SH-SY5Y (cell line): ENCODE results near the gene SYT7.

Experiments used
- GATA2 ChIP-seq: IDR thresholded peaks from 2 replicates; pipeline ENCODE4 v1.6.1; 2011; ENCODE audit warnings: mild to moderate bottlenecking, low read depth, low read length
- GATA3 ChIP-seq: IDR thresholded peaks from 2 replicates; pipeline ENCODE4 v1.6.1; 2011; ENCODE audit warnings: low read depth, mild to moderate bottlenecking, low read length, moderate library complexity

DNA sequence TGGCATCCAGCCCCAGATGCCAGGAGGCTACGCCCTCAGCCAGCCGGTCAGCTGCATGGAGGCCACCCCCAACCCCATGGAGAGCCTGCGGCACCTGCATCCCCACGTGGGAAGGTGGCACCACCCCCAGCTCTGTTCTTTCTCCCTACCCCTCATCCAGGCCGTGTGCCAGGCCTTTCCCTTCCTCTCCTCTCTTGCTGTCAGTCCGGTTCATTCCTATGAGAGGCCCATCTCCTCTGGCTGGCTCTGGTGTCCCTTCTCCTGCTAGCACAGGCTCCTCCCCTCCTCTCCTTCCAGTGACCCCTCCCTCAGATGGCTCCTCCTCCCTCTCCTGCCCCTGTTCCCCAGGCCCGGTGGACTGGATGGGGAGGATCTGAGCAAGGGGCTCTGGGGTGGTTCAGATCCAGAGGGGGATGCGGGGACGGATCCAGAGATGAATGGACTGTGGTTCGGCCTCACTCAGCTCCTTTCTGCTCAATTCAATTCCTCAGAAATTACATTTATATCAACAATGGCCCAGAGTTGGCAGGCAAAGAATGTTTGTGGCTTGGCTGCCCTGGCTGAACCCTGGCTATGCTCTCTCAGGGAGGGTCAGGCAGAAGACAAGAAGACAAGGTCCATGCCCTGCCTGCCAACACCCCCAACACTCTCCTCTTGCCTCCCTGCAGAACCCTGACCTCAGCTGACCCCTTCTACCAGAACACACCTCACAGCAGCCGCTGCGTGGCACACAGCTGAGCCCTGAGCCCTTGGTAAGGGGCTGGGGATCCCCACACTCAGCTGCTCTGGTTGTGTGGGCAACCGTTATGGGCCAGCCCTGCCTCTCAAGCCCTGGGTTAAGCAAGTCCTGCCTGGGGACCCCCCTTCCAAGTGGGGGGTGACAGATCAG, 90.8 kb downstream of the SYT7 start:
- TF ChIP-seq GATA2 (no peak), GATA3 (no peak)
